GM19372 (cell line): ENCODE results near the gene DNAH17.

Experiments
- ATAC-seq: cut with Tn5 transposase; IDR thresholded peaks from one replicate; pipeline ENCODE4 v1.9.1; 2021; ENCODE audit warnings: mild to moderate bottlenecking, low read depth, moderate library complexity; ENCODE audit not compliant: unreplicated experiment

Gene DNAH17

DNA sequence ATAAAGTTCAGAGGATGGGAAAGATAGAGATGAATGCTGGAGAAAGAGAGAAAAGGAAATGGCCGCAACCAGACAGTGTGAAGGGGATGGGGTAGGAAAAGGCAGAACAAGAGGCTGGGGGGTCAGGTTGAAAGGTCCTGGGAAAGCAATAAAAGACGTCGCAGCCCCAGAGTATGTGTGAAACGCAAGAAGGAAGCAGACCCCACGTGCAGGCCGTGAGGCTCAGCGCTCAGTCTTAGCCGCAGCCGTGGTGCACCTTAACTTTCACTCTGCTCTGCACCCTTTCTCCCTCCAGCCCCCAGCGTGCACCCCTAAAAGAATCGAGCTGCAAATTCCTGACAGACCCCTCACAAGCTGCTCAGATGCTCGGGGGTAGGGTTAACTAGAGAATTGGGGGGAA is 1.9 kb downstream of the DNAH17 start:
- ATAC-seq, result no peak

DNA sequence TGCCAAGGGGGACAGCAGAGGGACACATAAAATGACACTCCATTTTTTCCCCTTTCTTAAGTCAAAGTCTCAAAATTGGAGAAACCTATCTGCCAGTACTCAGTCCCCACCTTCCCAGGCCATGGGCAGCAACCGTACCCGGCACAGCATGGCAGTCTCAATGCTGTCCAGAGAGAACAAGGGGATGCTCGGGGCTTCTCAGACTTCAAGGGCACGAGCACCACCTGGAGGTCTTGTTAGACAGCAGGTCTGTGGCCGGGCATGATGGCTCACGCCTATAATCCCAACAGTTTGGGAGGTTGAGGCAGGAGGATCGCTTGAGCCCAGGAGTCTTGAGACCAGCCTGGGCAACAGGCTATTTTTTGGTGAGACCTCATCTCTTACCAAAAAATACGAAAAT is 3.2 kb downstream of the DNAH17 start:
- no peak for ATAC-seq

DNA sequence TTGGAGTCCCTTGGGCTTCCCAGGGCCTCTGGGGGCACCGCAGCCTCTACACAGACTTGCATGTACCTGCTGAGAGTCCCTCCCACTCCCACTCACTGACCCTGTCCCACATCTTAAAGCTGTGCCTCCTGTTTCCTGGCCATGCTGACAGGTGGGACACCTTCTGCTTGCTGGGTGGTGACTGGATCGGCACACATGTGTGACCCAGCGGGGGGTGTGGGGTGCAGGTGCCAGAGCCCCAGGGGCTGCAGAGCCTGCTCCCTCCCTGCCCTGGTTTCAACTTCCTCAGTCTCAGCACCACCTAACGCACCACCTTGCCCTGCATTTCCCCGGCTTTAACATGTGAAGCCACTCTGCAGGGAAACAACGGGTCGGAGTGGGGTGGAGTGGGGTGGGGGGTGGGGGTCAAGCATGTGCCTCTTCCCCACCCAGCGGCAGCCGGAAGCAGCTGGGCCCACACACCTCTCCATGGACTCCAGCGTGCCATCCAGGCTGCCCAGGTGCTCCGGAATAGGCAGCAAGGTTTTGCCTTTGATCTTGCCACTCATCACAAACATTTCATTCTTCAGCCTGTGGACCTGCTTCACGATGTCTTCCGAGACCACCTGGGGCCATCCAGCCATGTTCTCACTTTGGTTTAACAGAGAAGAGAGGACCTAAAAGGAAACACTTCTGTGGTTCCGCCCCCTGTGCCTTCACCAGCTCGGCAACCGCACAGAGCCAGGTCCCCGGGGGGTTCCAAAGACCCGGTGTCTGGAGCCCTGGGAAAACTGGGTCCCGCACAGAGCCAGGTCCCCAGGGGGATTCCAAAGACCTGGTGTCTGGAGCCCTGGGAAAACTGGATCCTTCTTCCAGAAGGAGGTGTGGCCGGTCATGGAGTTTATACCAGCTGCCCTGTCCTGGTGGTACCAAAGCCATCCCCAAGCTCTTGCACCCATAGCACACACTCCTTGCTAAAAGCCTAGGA is 4.7 kb downstream of the DNAH17 start:
- ATAC-seq, result no peak

DNA sequence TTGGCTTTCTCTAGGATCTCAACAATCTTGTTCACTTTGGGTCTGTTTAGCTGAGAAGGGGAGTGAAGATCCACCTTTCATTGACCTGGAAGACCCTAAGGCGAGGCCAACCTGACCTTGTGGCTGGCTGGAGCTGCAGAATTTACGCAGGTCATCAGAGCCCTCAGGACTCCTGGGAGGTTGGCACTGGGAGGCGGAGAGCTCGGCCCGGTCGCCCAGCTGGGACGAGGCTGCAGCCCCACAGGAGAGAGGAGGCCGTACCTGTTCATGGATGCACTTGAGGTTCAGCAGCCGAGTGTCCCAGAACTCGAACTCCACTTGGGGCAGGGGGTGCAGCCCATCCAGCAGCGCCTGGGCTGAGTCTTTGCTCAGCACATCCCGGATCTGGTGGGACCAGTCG is 5.9 kb downstream of the DNAH17 start:
- ATAC-seq, result no peak

DNA sequence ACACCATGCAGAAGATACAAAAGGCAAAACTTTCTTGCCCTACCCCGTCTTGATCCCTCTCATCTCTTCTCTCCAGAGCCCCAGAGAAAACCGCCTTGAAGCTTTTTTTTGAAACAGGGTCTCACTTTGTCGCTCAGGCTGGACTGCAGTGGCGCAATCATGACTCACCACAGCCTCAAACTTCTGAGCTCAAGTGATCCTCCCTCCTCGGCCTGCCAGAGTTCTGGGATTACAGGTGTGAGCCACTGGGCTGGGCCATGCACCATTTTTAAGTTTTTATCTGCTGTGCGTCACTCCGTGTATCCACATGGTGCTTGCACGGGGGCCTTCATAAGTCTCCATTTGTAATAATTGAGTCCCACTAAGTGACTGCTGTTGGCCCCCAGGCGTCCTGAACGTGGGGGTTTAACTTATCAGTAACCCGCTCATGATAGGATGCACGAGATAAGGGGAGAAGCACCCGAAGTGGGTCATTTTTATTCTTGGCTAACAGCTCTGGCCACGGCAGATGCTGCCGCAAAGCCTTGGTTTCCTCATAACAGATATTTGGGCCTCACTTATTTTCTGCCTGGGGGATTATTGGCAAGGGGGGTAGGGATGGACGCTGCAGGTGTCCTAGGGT is 8.6 kb downstream of the DNAH17 start:
- ATAC-seq, result no peak

DNA sequence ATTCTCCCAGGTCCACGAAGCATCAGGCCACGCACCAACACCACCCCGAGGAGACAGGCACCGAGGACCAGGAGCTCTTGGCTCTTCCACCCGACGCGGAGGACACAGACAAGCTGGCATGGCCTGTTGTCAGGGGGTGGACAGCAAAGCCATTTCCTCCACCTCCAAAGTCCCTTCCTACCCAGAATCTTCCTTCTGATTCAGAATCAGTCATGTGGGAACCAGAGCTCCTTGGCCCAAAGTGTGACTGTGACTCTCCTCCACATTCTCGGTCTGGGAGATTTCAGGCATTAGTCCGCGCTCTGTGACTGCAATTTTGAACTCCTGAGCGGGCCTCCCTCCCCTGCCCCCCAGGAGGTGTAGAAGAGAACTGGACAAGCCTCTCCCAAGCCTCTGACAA is 9.2 kb downstream of the DNAH17 start:
- ATAC-seq, result no peak

DNA sequence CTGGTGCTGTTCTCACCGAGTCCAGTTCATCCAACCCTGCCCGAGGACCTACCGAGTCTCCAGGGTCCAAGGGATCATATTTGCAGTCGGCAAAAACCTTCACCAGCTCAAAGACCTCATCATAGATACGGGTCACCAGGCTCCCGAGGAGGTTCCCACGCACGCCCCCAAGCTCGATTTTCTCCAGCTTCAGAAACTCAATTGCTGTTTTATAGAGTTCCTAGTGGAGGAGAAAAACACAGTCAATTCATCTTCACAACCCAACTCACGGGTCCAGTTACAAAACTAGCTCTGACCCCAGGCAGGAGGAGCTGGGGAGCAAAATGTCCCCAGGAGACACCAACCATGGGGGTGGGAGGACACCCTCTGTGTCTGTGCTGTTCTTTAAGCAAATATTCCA is 10.2 kb downstream of the DNAH17 start:
- ATAC-seq, result no peak

DNA sequence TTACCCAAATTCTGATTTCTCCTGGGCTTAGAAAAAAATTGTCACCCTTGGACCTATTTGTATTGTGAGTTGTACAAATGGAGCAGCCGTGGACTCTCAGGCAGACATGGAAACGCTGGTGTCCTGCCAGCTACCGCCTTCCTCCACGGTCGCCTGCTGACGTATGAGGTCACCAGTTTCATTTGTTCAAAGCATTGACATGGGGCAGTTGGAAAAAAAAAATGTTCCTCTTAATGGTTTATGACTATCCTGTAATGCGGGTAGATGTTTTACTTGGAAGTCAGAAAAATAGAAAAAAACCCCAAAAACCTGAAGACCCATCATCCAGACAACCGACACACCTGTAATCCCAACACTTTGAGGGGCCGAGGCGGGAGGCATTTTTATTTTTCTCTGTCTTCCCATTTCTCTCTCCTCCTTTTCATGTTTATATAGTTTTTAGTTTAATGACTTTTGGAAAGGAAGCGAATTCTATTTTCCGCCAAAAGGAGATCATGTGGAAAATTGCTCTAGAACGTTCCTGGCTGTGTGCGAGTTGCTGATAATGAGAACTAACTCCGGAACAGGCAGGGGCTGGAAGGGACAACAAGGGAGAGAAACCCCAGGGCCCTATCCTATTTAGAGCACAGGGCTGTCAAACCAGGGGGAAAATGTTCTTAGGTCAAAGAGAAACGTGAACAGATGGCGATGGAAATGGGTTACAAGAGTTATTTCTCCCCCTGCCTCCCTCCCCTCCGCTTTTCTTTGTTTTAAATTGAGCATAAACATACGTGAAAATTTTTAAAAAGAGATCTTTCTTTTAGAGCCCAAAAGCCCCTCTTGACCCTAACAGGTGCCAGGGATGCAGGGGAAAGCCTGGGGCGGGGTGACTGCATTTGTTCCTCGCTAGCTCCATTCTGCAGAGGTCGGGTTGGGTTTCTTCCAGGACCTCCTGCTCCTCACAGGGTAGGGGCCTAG is 13.7 kb downstream of the DNAH17 start:
- ATAC-seq, result no peak

DNA sequence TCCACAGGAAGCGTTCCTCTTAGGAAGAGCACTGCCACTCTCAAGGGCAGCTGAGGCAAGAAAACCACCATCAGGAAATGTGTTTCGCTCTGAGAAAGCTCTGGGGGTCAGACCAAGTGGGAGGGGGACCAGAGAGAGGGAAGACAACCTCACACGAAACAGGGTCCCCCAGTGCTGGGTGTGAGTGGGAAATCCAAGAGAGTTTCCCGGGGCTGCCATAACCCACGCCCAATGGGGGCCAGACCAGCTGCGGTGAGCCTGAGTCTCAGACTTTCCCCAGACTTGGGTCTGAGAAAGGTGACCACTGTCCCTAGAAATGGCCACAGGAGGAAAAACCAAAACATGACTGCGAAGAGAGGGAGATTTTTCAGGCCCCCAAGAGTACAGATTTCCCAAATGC is 14.5 kb downstream of the DNAH17 start:
- ATAC-seq, result no peak

DNA sequence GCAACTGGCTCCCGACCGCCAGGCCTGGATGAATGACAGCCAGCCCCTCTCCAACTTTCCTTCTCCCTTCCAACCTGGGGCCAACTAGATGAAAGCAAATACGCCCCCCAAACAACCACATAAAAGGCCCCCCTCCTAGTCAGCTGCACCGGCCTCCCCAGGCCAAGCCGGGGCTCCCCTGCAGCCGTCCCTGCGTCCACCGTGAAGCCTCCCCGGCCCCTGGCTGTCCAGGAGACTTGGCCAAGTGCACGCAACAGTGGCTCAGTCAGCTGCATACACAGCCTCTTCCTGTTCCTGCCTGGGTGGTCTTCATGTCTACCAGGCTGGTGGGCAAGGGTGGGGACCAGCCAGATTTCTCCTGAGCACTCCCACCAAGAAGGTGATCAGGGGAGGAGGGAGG is 16.0 kb downstream of the DNAH17 start:
- no peak for ATAC-seq

DNA sequence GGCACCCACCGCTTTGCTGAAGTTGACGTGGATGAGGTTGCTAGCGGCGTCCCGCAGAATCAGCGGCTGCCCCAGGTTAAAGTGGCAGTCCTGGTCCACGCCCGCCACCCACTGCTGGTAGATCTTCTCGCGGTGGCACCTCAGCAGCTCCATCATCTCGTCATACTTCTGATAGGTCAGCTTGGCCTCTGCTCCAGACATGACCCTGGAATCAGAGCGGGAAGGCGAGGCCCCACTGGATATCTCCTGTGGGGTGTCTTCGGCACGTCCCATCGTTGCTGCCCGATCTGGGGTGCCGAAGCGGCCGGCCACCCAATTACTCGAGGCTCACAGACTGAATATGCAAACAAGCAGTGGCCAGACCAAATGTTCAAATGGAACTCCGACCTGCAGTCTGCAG is 16.5 kb downstream of the DNAH17 start:
- no peak for ATAC-seq

DNA sequence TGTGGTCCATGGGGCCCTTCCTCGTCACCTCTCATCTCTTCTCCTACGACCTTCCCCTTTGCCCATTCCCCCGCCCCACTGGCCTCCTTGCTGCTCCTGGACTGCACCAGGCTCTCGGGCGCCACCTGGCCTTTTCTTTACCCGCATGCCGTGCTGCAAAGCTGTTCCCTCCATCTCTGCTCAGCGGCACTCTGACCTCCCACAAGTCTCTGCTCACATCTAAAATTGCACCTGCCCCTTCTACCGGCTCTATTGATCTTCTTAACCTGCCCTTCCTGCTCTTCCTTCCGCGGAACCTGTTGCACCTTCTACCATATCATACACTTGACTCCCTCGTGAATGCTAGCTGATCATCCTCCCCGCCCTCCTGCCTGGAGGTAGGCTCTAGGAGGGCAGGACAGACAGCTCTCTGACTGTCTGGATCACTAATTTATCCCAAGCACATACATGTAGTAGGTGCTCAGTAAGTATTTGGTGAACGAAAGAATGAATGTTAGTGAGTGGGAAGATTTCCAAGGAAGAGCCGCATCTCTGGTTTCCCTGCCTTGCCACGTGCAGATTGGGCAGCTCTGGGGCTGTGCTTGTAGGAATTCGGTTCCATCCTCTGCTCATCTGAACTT is 17.3 kb downstream of the DNAH17 start:
- ATAC-seq, result no peak

DNA sequence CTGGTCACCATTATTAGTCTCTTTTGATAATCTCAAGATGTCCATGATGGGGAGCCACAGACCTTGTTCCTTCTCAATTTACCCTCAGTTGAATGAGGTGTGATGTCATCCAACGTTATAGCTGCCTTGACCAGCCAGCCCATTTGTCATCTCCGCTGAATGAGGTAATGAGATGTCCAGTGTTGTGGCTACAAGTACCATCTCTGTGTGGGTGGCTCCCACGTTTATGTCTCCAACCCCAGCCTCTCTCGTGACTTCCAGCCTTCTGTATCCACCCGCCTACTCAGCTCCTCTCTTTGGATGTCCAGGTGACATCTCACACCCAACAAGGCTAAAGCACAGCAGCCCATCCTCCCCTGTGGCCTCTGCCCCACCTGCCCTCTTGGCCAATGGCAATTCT is 18.2 kb downstream of the DNAH17 start:
- no peak for ATAC-seq

DNA sequence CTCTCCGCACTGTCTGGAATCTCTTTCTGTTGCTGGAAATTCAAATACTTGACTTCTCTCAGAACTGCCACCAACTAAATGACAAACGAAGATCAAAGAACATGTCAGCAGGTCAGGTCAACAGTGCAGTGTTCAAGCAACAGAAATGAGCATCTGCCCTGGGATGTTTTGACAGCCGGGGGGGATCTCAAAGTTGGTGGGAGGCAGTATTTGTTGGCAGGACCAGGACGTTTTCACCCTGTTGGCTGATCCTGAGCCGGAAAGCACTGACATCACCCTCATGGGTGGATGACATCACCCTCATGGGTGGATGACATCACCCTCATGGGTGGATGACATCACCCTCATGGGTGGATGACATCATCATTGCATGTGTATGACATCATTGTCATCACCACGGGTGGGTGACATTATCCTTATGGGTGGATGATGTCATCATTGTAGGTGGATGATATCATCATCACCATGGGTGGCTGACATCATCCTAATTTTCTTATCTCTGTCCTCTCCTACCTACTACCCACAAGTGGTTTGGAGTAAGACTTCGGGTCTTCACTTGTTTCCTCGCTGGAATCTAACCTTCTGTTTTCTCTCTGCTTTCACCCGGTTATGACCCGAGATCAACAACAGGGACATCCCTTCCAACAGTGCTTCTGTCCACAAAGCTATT is 18.9 kb downstream of the DNAH17 start:
- no peak for ATAC-seq

DNA sequence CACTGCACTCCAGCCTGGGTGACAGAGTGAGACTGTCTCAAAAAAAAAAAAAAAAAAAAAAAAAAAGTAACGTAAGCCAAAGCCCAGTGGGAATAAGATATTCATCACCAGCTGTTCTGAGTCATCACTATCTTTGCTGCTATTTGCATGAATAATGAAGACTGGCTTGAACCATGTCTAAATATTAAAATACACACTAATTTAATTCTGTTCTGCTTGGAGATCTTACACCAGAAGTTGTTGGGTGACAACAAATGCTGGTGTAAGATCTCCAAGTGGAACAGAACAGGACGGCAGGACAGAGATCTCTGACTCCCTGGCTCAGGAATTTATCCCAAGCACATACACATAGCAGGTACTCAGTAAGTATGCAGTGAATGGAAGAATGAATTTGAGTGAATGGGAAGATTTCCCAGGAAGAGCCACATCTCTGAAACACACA is 19.6 kb downstream of the DNAH17 start:
- ATAC-seq, result no peak

DNA sequence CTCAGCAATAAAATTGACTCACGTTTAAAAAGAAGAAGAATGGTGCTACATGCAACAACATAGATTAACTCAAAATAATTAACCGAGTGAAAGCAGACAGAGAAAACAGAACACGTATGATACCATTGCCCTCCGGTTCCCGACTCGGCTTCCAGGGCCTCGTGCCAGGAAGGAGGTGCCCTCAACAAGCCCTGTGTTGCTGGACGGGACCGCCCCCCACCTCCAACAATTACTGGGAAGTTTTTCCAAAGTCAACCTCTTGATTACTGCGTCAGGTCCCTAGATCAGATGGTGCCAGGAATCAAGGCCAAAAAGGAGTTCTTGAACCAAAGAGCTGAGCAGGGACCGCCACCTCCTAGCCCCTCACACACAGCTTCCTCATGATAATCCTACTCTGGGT is 20.4 kb downstream of the DNAH17 start:
- ATAC-seq, result no peak

DNA sequence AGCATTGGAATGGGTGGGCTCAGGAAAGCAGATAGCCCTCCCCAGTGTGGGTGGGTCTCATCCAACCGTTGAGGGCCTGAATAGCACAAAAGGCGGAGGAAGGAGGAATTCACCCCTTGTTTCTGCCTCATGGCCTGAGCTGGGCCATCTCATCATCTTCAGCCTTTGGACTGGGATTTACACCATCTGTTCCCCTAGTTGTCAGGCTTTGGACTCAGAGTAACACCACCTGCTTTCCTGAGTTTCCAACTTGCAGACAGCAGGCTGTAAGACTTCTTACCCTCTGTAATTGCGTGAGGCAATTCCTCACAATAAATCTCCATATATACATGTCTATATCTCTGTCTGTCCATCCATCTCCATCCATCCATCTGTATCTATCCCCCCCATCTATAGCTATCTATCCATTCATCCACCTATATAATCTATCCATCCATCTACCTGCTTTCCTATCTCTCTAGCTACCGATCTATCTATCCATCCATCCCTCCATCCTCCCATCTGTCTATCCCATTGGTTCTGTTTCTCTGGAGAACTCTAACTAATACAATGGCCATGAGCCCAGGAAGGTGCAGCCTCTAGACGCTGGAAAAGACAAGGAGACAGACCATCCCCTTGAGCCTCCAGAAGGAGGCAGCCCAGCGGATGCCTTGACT is 21.3 kb downstream of the DNAH17 start:
- no peak for ATAC-seq

DNA sequence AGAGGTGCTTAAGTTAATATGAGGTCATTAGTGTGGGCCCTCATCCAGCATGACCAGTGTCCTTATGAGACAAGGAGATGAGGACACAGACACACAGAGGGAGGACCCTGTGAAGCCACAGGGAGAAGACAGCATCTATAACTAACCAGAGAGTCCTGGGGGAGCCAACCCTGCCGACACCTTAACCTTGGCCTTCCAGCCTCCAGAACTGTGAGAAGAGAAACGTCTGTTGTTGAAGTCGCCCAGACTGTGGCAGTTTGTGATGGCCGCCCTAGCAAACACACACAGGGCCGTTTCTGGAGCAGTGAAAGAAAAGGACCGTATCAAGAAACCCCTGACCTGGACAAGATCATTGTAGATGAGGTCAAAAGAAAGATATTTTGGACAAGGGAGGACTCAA is 26.7 kb downstream of the DNAH17 start:
- no peak for ATAC-seq

DNA sequence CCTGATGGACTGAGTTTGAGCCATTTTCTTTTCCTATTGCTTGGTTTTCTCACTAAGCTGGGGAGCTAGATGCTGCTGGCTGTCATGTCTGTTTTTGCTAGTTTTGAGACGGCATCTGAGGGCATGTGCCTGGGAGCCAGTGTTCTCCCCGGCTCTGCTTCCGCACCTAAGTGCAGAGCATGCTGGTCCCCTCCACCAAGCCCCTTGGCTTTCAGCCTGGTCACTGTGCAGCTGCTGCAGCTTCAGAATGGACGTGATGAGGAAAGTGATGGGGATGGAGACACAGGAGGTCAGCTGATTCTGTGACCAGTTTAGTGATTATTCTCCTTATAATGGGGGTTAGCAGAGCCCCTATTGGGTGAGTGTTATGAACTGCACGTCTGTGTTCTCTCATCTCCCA is 28.5 kb downstream of the DNAH17 start:
- no peak for ATAC-seq
